NT2/D1 (cell line): ENCODE results near the gene FBXL13.
"Not testable (repeated sequence)": the region's sequence is repeated elsewhere in the genome, so short reads cannot be mapped to it uniquely, and the experiment has no call there.

Experiments
- DNase-seq: peaks from one replicate; pipeline ENCODE4 v3.0.0-alpha.2; 2011; ENCODE audit warnings: low read depth, low spot score
- H3K27me3 ChIP-seq: 2 replicates; pipeline ENCODE4 v1.6.0; 2011; ENCODE audit warnings: mild to moderate bottlenecking; ENCODE audit not compliant: insufficient read length, insufficient read depth
- H3K36me3 ChIP-seq: 2 replicates; pipeline ENCODE4 v1.6.1; 2011; ENCODE audit warnings: mild to moderate bottlenecking, low read length, mixed read lengths; ENCODE audit not compliant: insufficient read depth, insufficient read length
- H3K4me1 ChIP-seq: 2 replicates; pipeline ENCODE4 v1.5.1; 2011; ENCODE audit not compliant: insufficient read depth, insufficient read length
- H3K4me3 ChIP-seq: 2 replicates; pipeline ENCODE4 v1.5.1; 2011; ENCODE audit warnings: low read depth; ENCODE audit not compliant: insufficient read length
- H3K9ac ChIP-seq: 2 replicates; pipeline ENCODE4 v1.6.0; 2011; ENCODE audit warnings: low read depth; ENCODE audit not compliant: insufficient read length
- H3K9me3 ChIP-seq: 2 replicates; pipeline ENCODE4 v1.5.1; 2011; ENCODE audit warnings: mild to moderate bottlenecking, low read length; ENCODE audit not compliant: insufficient read depth
- SUZ12 ChIP-seq: IDR thresholded peaks from 2 replicates; pipeline ENCODE4 v1.6.1; 2011; ENCODE audit not compliant: insufficient read length, insufficient read depth; ENCODE audit errors: extremely low read depth
- YY1 ChIP-seq: IDR thresholded peaks from 2 replicates; pipeline ENCODE4 v1.6.1; 2011; ENCODE audit not compliant: insufficient read length, insufficient read depth
- ZNF274 ChIP-seq: IDR thresholded peaks from 2 replicates; pipeline ENCODE4 v1.6.1; 2011; ENCODE audit warnings: mild to moderate bottlenecking, low read depth, low read length

FBXL13 gene

DNA sequence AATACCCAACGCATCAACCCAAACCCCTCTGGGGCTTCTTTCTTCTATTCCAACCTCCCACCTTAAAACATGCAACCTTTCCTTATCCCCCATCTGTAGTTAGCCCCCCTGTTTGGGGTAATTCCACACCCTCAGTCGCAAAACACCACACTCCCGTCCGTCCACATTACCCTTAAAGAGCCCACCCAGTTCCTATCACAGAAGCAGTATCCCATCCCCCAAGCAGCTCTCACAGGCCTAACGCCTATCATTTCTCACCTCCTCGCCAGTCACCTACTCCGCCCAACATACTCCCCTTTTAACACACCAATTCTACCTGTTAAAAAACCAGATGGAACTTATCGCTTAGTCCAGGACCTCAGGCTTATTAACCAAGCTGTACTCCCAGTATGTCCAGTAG lies 98.1 kb downstream of the FBXL13 start:
- no peak for TF ChIP-seq YY1
- no peak for TF ChIP-seq ZNF274
- no peak for TF ChIP-seq SUZ12
- Histone ChIP-seq H3K27me3 (no peaks in the 10 kb centered on the region), H3K4me3 (no peak overlapping the region), H3K4me1 (no peaks in the 10 kb centered on the region), H3K36me3 (no peaks in the 10 kb centered on the region), H3K9me3 (peaks cover 4% of the 10 kb centered on the region; the same call in 1 of the 2 replicates), H3K9ac (no peak overlapping the region)
- no peak for DNase-seq

GRCh38 chr7:102975854-102976253 lies 98.7 kb downstream of the FBXL13 start:
- Histone ChIP-seq H3K36me3 (no peaks in the 10 kb centered on the region), H3K9ac (no peak overlapping the region), H3K4me3 (no peak overlapping the region), H3K27me3 (no peaks in the 10 kb centered on the region), H3K4me1 (no peaks in the 10 kb centered on the region), H3K9me3 (peaks cover 4% of the 10 kb centered on the region; the same call in 1 of the 2 replicates)
- no peak for DNase-seq
- TF ChIP-seq YY1, result no peak
- no peak for TF ChIP-seq SUZ12
- TF ChIP-seq ZNF274, result no peak

GRCh38 chr7:102974366-102975236 lies 100.0 kb downstream of the FBXL13 start:
- Histone ChIP-seq H3K9me3 (peaks cover 3% of the 10 kb centered on the region; the same call in 1 of the 2 replicates), H3K27me3 (no peaks in the 10 kb centered on the region), H3K4me1 (no peaks in the 10 kb centered on the region), H3K4me3 (no peak overlapping the region), H3K36me3 (no peaks in the 10 kb centered on the region), H3K9ac (no peak overlapping the region)
- peak; percentile 3 for DNase-seq
- TF ChIP-seq YY1, result no peak
- no peak for TF ChIP-seq ZNF274
- TF ChIP-seq SUZ12, result no peak

DNA sequence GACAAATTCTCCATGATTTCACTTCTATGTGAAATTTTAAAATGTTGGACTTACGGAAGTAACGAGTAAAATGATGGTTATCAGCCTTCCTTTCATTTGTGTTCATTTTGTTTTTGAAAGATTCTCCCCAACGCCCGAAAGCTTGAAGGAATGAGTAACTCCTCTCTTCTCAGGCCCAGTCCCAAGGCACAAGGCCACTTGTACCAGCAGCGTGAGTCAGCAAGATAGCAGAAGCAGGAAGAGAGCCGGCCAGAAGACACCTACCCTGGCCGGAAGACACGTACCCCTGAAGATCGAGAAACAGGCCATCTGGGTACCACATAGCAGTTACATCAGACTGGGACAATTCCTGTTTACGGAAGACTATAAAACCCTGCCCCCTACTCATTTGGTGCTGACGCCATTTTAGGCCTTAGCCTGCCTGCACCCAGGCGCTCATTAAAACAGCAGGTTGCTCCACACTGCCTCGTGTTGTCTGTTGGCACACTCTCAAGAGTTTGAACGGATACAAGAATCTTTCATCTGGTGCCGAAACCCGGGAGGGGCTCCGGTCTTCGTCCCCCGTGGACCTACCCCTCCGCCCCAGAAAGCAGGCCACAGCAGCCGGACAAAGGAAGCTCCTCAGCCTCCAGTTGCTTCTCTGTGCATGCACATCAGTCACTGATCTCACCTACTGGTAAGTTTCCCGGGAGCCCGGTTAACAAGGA lies 101.3 kb downstream of the FBXL13 start:
- TF ChIP-seq ZNF274, result no peak
- TF ChIP-seq SUZ12, result no peak
- TF ChIP-seq YY1, result no peak
- no peak for DNase-seq
- H3K9me3 ChIP-seq, result no peaks in the 10 kb centered on the region
- H3K4me3 ChIP-seq, result no peak overlapping the region
- no peak overlapping the region for H3K9ac ChIP-seq
- no peaks in the 10 kb centered on the region for H3K36me3 ChIP-seq
- no peaks in the 10 kb centered on the region for H3K27me3 ChIP-seq
- no peaks in the 10 kb centered on the region for H3K4me1 ChIP-seq

GRCh38 chr7:102967798-102968197 lies 106.8 kb downstream of the FBXL13 start:
- no peaks in the 10 kb centered on the region for H3K9me3 ChIP-seq
- H3K27me3 ChIP-seq, result no peaks in the 10 kb centered on the region
- no peaks in the 10 kb centered on the region for H3K36me3 ChIP-seq
- no peaks in the 10 kb centered on the region for H3K4me1 ChIP-seq
- no peak overlapping the region for H3K9ac ChIP-seq
- H3K4me3 ChIP-seq, result no peak overlapping the region
- no peak for TF ChIP-seq ZNF274
- TF ChIP-seq SUZ12, result no peak
- no peak for TF ChIP-seq YY1
- no peak for DNase-seq

DNA sequence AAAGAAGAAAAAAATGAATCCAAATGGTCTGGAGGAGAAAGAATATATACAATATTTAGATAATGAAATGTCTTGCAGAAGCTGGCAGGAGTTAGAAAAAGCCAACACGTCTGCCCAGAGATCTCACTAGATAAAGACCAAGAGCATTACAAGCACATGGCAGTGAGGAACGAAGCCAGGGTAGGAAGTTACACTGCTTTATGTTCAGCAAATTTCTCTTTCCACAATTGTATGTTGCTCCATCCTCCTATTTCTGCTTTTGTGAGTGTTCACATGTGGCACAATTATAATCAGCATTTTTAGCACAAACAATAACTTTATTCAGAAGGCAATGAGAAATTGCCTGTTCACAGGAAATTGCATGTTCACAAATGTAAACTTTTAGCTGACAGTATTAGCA lies 108.1 kb downstream of the FBXL13 start:
- no peak for DNase-seq
- Histone ChIP-seq H3K4me1 (no peaks in the 10 kb centered on the region), H3K4me3 (no peak overlapping the region), H3K36me3 (no peaks in the 10 kb centered on the region), H3K9ac (no peak overlapping the region), H3K27me3 (no peaks in the 10 kb centered on the region), H3K9me3 (no peaks in the 10 kb centered on the region)
- TF ChIP-seq SUZ12 (no peak), YY1 (no peak), ZNF274 (no peak)

GRCh38 chr7:102961993-102962392 lies 112.6 kb downstream of the FBXL13 start:
- not testable (repeated sequence) for DNase-seq, H3K27me3 ChIP-seq, H3K36me3 ChIP-seq, H3K9me3 ChIP-seq, H3K9ac ChIP-seq, H3K4me3 ChIP-seq, H3K4me1 ChIP-seq

DNA sequence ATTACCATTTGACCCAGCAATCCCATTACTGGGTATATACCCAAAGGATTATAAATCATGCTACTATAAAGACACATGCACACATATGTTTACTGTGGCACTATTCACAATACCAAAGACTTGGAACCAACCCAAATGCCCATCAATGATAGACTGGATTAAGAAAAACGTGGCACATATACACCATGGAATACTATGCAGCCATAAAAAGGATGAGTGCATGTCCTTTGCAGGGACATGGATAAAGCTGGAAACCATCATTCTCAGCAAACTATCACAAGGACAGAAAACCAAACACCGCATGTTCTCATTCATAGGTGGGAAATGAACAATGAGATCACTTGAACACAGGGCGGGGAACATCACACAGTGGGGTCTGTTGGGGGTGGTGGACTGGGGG lies 116.6 kb downstream of the FBXL13 start:
- H3K36me3 ChIP-seq, H3K27me3 ChIP-seq, H3K9ac ChIP-seq, H3K4me1 ChIP-seq, H3K9me3 ChIP-seq, H3K4me3 ChIP-seq, DNase-seq: not testable (repeated sequence)

- H3K9me3 ChIP-seq, H3K4me1 ChIP-seq, H3K36me3 ChIP-seq, H3K9ac ChIP-seq, H3K4me3 ChIP-seq, DNase-seq, H3K27me3 ChIP-seq: not testable (repeated sequence)
Observed at GRCh38 chr7:102954359-102954758, 120.2 kb downstream of the FBXL13 start.
